ENCODE measurements around the gene NEIL3.

Gene NEIL3

GRCh38 chr4:177309522-177310371, at the start of gene NEIL3:
TSS of gene NEIL3 (plus strand) at chr4:177309874. CDS start at chr4:177309954, 80 bp downstream.
- DNase-seq (ENCODE audit: extremely low read depth, low read depth) = peak; percentile 71
- no peak for TF ChIP-seq CTCF (IDR thresholded peaks at IDR 0.05; ENCODE audit: low read depth, low read length)

GRCh38 chr4:177263818-177264217, 45.9 kb upstream of the NEIL3 start:
- TF ChIP-seq CTCF (IDR thresholded peaks at IDR 0.05; ENCODE audit: low read depth, low read length) = no peak
- DNase-seq (ENCODE audit: extremely low read depth, low read depth) = no peak

GRCh38 chr4:177264788-177265422, 44.8 kb upstream of the NEIL3 start:
- no peak for DNase-seq (ENCODE audit: extremely low read depth, low read depth)
- no peak for TF ChIP-seq CTCF (IDR thresholded peaks at IDR 0.05; ENCODE audit: low read depth, low read length)

- no peak for TF ChIP-seq CTCF (IDR thresholded peaks at IDR 0.05; ENCODE audit: low read depth, low read length)
- no peak for DNase-seq (ENCODE audit: extremely low read depth, low read depth)
These were observed 43.9 kb upstream of the NEIL3 start for GRCh38 chr4:177265729-177266128.

GRCh38 chr4:177266506-177266905, 43.2 kb upstream of the NEIL3 start:
- DNase-seq (ENCODE audit: extremely low read depth, low read depth) = no peak
- no peak for TF ChIP-seq CTCF (IDR thresholded peaks at IDR 0.05; ENCODE audit: low read depth, low read length)

GRCh38 chr4:177267911-177268310, 41.8 kb upstream of the NEIL3 start:
- DNase-seq (ENCODE audit: extremely low read depth, low read depth) = no peak
- TF ChIP-seq CTCF (IDR thresholded peaks at IDR 0.05; ENCODE audit: low read depth, low read length) = no peak

- no peak for DNase-seq (ENCODE audit: extremely low read depth, low read depth)
- no peak for TF ChIP-seq CTCF (IDR thresholded peaks at IDR 0.05; ENCODE audit: low read depth, low read length)
These were observed 38.6 kb upstream of the NEIL3 start for GRCh38 chr4:177271091-177271490.
